Endothelial cell of umbilical vein (primary cell): ENCODE results near the gene ZP3. TPM values are rescaled to one million over a fixed set of nuclear protein-coding genes. Genes with fewer than 3 reads are reported as not detected.

Experiments
- BruUV-seq: library from RNA; stranded (reverse); fragments of 400-500 nt; replicated peaks from 2 replicates; lab custom pipeline; 2021; lab: Mats Ljungman, UMichigan
- CTCF ChIA-PET: fragments of 300-600, 350-600 bp; sonication (Branson Sonifier 250); formaldehyde crosslinking; loops from one replicate; lab custom pipeline; 2021; ENCODE audit warnings: antibody characterized with exemption, inconsistent platforms; lab: Charles Lee
- POLR2A ChIA-PET: fragments of 300-600, 350-600 bp; sonication (Branson Sonifier 250); formaldehyde crosslinking; loops from one replicate; lab custom pipeline; 2021; ENCODE audit warnings: antibody characterized with exemption, inconsistent platforms; lab: Charles Lee
- DNase-seq: peaks from one replicate; pipeline ENCODE4 v3.0.0-alpha.2; 2011; ENCODE audit warnings: low read depth, low spot score
- FAIRE-seq: peaks from 2 replicates; lab custom pipeline; 2011; peaks lifted over from hg19 to GRCh38; lab: Jason Lieb, UNC
- H2AFZ ChIP-seq: 2 replicates; pipeline ENCODE4 v1.6.0; 2012; ENCODE audit warnings: low read depth, low read length, control low read depth, inconsistent platforms
- H3K27ac ChIP-seq: 2 replicates; pipeline ENCODE4 v1.5.1; 2011; ENCODE audit warnings: low read depth, mild to moderate bottlenecking, control low read depth, low read length, moderate library complexity; ENCODE audit not compliant: insufficient read depth
- H3K27me3 ChIP-seq, 2 experiments: 2 replicates each; pipeline versions ENCODE4 v1.6.0 to v1.6.1; 2011; ENCODE audit warnings: low read length in 2 of 2, mixed read lengths in 1 of 2; ENCODE audit not compliant: control insufficient read depth in 2 of 2, insufficient read depth in 2 of 2
- H3K36me3 ChIP-seq, 2 experiments: 2 replicates in 1 of 2; 3 replicates in 1 of 2; pipeline ENCODE4 v1.5.1; 2011; ENCODE audit warnings: low read length in 2 of 2, mild to moderate bottlenecking in 1 of 2, moderate library complexity in 1 of 2; ENCODE audit not compliant: control insufficient read depth in 2 of 2, insufficient read depth in 2 of 2; ENCODE audit errors: extremely low read depth in 1 of 2
- H3K4me1 ChIP-seq: 3 replicates; pipeline ENCODE4 v1.5.1; 2011; ENCODE audit warnings: mild to moderate bottlenecking, low read length; ENCODE audit not compliant: control insufficient read depth, insufficient read depth; ENCODE audit errors: extremely low read depth
- H3K4me2 ChIP-seq: 2 replicates; pipeline ENCODE4 v1.6.1; 2011; ENCODE audit warnings: low read length, control low read depth, mixed read lengths; ENCODE audit not compliant: insufficient read depth
- H3K4me3 ChIP-seq, 3 experiments: fragments of 200-600 bp in 1 of 3; sonication (generic), shearing (Covaris generic) in 1 of 3; replicated peaks in 1 of 3; 2 replicates each; pipeline ENCODE4 v1.5.1; 2011 to 2016; ENCODE audit warnings: control low read depth in 3 of 3, low read length in 3 of 3, mild to moderate bottlenecking in 2 of 3, inconsistent platforms in 1 of 3, low read depth in 1 of 3, moderate library complexity in 1 of 3; ENCODE audit not compliant: insufficient read depth in 1 of 3
- H3K79me2 ChIP-seq: 2 replicates; pipeline ENCODE4 v1.6.0; 2012; ENCODE audit warnings: low read length, inconsistent platforms; ENCODE audit not compliant: control insufficient read depth, insufficient read depth
- H3K9ac ChIP-seq: replicated peaks from 2 replicates; pipeline ENCODE3; 2011; ENCODE audit warnings: low read length, control low read depth; ENCODE audit not compliant: insufficient read depth; ENCODE audit errors: extremely low read depth
- H3K9me1 ChIP-seq: replicated peaks from 3 replicates; pipeline ENCODE4 v1.6.0; 2011; ENCODE audit warnings: mild to moderate bottlenecking, low read length; ENCODE audit not compliant: control insufficient read depth, insufficient read depth; ENCODE audit errors: extremely low read depth
- H3K9me3 ChIP-seq: replicated peaks from 2 replicates; pipeline ENCODE4 v1.5.1; 2012; ENCODE audit warnings: low read length, inconsistent platforms; ENCODE audit not compliant: control insufficient read depth, insufficient read depth
- H4K20me1 ChIP-seq: replicated peaks from 2 replicates; pipeline ENCODE3; 2011; ENCODE audit warnings: mild to moderate bottlenecking, low read length; ENCODE audit not compliant: control insufficient read depth, insufficient read depth; ENCODE audit errors: extremely low read depth
- EZH2 ChIP-seq: IDR thresholded peaks from 2 replicates; pipeline ENCODE4 v1.6.1; 2012; ENCODE audit warnings: borderline replicate concordance, low read depth, mild to moderate bottlenecking, moderate library complexity, low read length, inconsistent platforms; ENCODE audit not compliant: severe bottlenecking
- FOS ChIP-seq: IDR thresholded peaks from 2 replicates; pipeline ENCODE4 v1.6.1; 2011; ENCODE audit warnings: mild to moderate bottlenecking, low read length, moderate library complexity, borderline replicate concordance; ENCODE audit not compliant: insufficient read depth
- GATA2 ChIP-seq: IDR thresholded peaks from 2 replicates; pipeline ENCODE4 v1.7.0; 2011; ENCODE audit warnings: low read depth, mild to moderate bottlenecking, moderate library complexity, mixed read lengths, low read length; ENCODE audit not compliant: insufficient read length, insufficient read depth
- JUN ChIP-seq: IDR thresholded peaks from 2 replicates; pipeline ENCODE4 v1.6.1; 2011; ENCODE audit warnings: borderline replicate concordance, low read depth; ENCODE audit not compliant: insufficient read length, insufficient read depth
- MYC ChIP-seq: IDR thresholded peaks from one replicate; pipeline ENCODE4 v1.6.1; 2011; ENCODE audit warnings: mild to moderate bottlenecking, low read depth, low read length
- POLR2A ChIP-seq: IDR thresholded peaks from 2 replicates; pipeline ENCODE4 v1.6.1; 2012; ENCODE audit warnings: low read depth, mild to moderate bottlenecking, control low read depth, low read length
- POLR2AphosphoS5 ChIP-seq: IDR thresholded peaks from 2 replicates; pipeline ENCODE4 v1.6.1; 2012; ENCODE audit warnings: low read depth, mild to moderate bottlenecking, control low read depth, low read length, moderate library complexity; ENCODE audit not compliant: insufficient read depth
- dilution Hi-C: fragments of 300-500 bp; cut with MboI; formaldehyde crosslinking; loops from one replicate; pipeline ENCODE4 v1.15.0; 2019; ENCODE audit warnings: low sequenced_read_pairs; ENCODE audit not compliant: extremely low pct_ligation_motif_present
- intact Hi-C: fragments of 100-400 bp; cut with micrococcal nuclease; formaldehyde crosslinking; loops from one replicate; pipeline ENCODE4 v1.10.0; 2022
- polyA plus RNA-seq, 4 experiments: library from polyadenylated mRNA; depleted of rRNA in 3 of 4; stranded (reverse) in 3 of 4; unstranded in 1 of 4; fragments of >200 nt; gene quantifications; 2 replicates each; pipeline versions ENCODE4 v1.2.1 to v1.2.3, GENCODE V29; 2011 to 2012; ENCODE audit warnings: missing spikeins in 1 of 4
- total RNA-seq: library from RNA; stranded (reverse); gene quantifications from 2 replicates; pipeline ENCODE4 v1.2.3, GENCODE V29; 2021
- TF ChIP-seq, protein P1 (sequence below), 2 donors: IDR thresholded peaks; 1 replicate in 1 of 2; 2 replicates in 1 of 2; pipeline ENCODE4 v1.5.1; 2011; ENCODE audit warnings: low read length in 2 of 2, mild to moderate bottlenecking in 2 of 2, moderate library complexity in 2 of 2, control low read depth in 1 of 2, inconsistent platforms in 1 of 2, low read depth in 1 of 2; ENCODE audit not compliant: insufficient read depth in 1 of 2; ENCODE audit errors: extremely low read depth in 1 of 2
- TF ChIP-seq, protein P2 (sequence below): IDR thresholded peaks from 2 replicates; pipeline ENCODE4 v1.6.1; 2011; ENCODE audit not compliant: insufficient read depth, insufficient read length

Gene ZP3
- total and polyA plus RNA-seq, 2 donors (not counting 3 experiments of a cell fraction or from before 2014, with no cell fraction given): 3.0 to 4.0 TPM

DNA sequence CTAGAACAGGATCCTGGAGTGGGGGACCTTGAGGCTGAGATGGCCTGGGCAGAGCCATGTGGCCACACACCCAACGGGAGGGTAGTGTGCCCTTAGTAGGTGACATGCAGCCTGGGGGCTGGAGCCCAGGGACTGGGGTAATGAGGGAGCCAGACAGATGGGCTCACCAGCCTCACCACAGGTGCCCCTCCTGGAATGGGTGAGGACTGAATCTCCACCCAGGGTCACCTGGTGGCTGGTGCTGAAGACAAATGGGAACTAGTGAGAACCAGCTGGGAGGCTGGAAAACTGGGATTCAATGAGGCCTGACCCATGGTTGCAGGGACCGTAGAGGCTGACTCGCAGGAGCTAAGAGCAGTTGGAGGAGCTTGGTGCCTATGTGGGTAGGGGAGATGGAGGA, 6.1 kb downstream of the ZP3 start:
- no peak overlapping the region for H3K4me3 ChIP-seq
- H3K79me2 ChIP-seq: no peaks in the 10 kb centered on the region
- H3K27ac ChIP-seq: no peak overlapping the region
- no peaks in the 10 kb centered on the region for H3K9me1 ChIP-seq
- no peaks in the 10 kb centered on the region for H4K20me1 ChIP-seq
- dilution Hi-C loops (no loop called here), intact Hi-C loops (no loop called here)
- H3K4me2 ChIP-seq: no peak overlapping the region
- CTCF ChIA-PET: no interaction called here
- no TSS peak for BruUV-seq
- no peaks in the 10 kb centered on the region for H3K9me3 ChIP-seq
- TF ChIP-seq EZH2 (no peak), MYC (no peak), POLR2A (no peak), FOS (no peak), JUN (no peak), GATA2 (no peak), POLR2AphosphoS5 (no peak)
- TF ChIP-seq, protein P1, sequence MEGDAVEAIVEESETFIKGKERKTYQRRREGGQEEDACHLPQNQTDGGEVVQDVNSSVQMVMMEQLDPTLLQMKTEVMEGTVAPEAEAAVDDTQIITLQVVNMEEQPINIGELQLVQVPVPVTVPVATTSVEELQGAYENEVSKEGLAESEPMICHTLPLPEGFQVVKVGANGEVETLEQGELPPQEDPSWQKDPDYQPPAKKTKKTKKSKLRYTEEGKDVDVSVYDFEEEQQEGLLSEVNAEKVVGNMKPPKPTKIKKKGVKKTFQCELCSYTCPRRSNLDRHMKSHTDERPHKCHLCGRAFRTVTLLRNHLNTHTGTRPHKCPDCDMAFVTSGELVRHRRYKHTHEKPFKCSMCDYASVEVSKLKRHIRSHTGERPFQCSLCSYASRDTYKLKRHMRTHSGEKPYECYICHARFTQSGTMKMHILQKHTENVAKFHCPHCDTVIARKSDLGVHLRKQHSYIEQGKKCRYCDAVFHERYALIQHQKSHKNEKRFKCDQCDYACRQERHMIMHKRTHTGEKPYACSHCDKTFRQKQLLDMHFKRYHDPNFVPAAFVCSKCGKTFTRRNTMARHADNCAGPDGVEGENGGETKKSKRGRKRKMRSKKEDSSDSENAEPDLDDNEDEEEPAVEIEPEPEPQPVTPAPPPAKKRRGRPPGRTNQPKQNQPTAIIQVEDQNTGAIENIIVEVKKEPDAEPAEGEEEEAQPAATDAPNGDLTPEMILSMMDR (IDR thresholded peaks at IDR 0.05; ENCODE audit: extremely low read depth in 1 of 2, insufficient read depth in 1 of 2, low read depth in 1 of 2, low read length in 2 of 2): no peak
- TF ChIP-seq, protein P2, sequence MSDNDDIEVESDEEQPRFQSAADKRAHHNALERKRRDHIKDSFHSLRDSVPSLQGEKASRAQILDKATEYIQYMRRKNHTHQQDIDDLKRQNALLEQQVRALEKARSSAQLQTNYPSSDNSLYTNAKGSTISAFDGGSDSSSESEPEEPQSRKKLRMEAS: no peak
- no peaks in the 10 kb centered on the region for H3K27me3 ChIP-seq
- no peak overlapping the region for H3K9ac ChIP-seq
- H2AFZ ChIP-seq: no peak overlapping the region
- peaks cover 9% of the 10 kb centered on the region for H3K4me1 ChIP-seq
- POLR2A ChIA-PET: no interaction called here
- DNase-seq (no peak), FAIRE-seq (no peak)
- H3K36me3 ChIP-seq: no peaks in the 10 kb centered on the region
